ENCODE results near the gene PTPRE.

The PTPRE gene

DNA sequence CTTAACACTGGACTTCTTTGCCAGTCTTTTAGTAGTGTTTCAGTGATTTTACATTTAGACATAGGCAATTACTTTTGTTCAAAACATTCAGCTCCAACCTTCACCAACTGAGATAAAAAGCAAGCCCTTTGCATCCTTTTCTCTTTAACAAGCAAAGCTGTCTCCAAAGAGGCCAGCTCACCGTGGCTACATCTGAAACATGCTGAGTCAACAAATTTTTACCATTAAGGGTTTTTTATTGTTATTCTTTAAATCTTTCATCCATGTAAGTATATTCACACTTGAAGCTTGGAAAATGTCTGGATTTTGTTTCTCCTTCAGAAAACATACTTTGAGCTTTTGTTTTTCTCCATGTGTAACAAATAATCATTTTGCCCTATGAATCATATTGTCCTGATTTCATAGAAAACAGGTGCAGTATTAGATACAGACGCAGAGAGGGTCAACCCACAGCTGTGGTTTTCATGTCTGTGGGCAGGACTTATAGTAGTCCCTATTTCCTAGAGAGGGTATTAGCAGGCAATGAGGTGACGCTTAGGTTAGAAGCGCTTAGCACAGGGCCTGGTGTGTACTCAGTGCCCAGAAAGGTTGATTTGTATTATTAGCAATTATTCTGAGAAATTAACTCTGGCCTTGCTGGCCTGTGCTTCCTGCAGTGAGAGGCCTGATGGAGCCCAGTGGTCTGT, 119.9 kb downstream of the PTPRE start:
- DNase-seq (ENCODE audit: low read depth in 2 of 2) = no peak

- DNase-seq (ENCODE audit: low read depth in 2 of 2) = no peak
Measured at GRCh38 chr10:128027306-128027705, 120.4 kb downstream of the PTPRE start.

GRCh38 chr10:128027822-128028507, 121.1 kb downstream of the PTPRE start:
- no peak for DNase-seq (ENCODE audit: low read depth in 2 of 2)

DNA sequence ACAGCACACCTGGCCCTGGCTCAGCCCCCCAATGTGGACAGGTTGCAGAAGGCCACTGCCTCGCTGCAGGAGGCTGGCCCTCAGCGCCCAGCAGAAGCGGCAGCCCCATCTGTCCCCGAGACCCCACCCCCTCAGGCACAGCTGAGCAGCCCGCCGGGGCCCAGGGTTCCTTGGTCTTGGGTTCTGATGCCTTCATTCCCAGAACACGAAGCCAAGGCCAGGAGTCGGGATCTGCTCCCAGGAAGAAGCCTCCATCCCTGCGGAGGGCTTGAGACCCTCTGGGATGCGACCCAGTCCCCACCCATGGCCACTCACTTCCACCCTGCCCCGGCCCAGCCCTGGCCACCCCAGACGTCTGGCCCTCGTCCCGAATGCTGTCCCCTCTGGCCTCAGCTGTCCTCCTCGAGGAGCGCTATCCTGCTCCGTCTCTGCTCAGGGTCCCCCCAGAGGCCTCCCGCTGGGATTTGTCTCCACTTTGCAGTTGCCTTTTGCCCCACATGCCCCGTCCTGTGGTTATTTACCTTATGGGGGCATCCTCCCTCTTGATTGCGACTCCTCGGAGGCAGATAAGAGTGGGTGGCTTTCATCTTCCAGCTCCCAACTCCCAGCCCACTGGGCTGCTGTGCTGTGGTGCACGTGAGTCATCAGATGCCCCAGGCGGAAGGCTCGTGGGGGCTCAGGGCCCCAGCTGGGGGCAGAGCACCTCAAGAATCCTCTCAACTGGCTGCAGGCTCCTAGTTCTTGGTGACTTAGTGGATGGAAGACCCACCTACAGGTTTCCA, 121.8 kb downstream of the PTPRE start:
- DNase-seq (ENCODE audit: low read depth in 2 of 2) = no peak

GRCh38 chr10:128029290-128029651, 122.4 kb downstream of the PTPRE start:
- no peak for DNase-seq (ENCODE audit: low read depth in 2 of 2)

- no peak for DNase-seq (ENCODE audit: low read depth in 2 of 2)
Measured at GRCh38 chr10:128029731-128030369, 122.9 kb downstream of the PTPRE start.

DNA sequence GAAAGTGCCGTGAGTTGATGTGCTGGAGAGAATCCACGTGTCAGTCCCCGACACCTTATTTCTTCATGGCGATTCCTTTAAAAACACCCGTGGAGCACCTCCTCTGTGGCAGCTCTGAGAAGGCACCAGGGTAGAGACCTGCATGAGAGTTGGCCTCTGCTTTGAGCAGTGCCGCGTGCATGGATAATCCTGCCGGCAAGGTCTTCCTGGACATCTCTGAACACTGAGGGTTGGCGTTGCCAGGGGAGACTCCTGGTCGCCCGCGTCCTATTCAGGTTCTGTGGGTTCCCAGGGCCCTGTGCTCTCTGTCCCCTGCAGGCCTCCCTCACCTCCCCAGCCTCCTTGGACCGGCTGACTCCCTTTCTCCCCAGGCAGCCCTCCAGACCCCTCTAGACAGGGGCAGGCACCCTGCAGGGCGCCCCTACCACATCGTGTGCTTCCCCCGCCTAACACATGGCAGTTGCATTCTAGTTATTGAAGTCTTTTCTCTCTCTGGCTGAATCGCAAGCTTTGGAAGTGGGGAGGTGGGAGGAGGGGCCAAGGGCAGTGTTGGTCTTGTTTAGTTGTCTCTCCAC, 123.7 kb downstream of the PTPRE start:
- no peak for DNase-seq (ENCODE audit: low read depth in 2 of 2)

GRCh38 chr10:128031216-128031615, 124.3 kb downstream of the PTPRE start:
- no peak for DNase-seq (ENCODE audit: low read depth in 2 of 2)

- no peak for DNase-seq (ENCODE audit: low read depth in 2 of 2)
Measured at GRCh38 chr10:128032466-128032865, 125.6 kb downstream of the PTPRE start.

DNA sequence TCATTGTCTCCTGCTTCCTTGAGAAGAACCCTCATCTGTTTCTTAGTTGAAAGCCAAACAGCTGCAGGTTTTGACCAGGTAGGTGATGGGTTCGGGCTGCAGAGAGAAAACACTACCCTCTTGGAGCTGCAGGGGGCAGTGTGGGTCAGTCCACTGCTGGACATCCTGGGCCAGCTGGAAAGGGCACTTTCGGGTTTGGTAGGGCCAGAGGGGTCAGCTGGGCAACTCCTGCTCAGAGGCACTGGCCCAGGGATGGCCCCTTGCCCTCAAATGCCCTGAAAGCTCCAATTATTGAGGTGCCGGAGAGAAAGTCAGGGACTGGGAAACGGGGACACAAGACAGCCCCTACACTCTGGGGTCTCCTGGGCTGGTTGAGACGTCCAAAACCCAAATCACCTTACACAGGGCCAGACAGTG, 128.7 kb downstream of the PTPRE start:
- DNase-seq (ENCODE audit: low read depth in 2 of 2) = peak; percentile 20 to 48

DNA sequence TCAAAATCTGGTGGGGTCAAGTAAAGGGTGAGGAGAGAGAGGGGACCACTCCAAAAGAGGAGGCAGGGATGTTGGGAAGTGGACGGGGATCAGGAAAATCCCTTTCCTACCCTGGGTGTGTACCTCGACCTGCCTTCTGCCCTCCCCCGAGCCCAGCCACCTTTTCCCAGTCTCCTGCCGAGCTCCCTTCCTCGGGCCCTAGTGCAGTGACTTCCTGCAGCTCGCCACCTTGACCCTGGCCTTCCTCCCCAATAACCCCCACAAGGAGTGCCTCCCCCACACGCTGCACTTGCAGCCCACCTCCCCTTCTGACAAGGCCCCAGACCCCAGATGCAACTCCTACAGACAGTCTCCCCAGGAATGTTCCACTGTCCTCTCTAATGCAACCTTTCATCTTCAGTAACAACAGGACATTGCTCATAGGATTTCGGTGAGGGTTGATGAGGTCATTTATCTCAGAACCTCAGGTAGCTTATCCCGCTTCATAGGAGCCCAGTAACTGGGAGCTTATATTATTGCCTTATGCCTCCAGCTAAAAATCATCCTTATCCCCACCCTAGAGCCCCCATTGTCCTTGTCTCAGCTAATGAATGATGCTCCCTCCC, 129.2 kb downstream of the PTPRE start:
- DNase-seq (ENCODE audit: low read depth in 2 of 2) = no peak

GRCh38 chr10:128036746-128037543, 130.0 kb downstream of the PTPRE start:
- DNase-seq (ENCODE audit: low read depth in 2 of 2) = no peak

DNA sequence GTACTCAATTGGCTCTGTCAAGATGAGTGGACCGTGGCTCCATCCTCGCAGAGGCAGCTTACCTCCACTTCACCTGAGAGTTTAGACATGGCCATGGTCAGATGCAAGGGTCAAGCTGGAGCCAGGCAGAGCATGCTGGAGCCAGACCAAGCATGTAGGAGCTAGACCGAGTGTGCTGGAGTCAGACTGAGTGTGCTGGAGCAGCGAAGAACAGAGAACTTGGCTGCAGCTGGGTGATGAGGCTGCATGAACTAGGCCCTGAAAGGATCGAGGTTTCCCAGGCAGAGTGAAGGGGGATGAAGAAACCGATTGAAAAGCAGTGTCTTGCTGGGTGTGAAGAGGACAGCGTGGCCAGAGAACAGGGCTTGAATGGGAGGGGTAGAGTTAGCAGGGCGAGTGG, 133.2 kb downstream of the PTPRE start:
- no peak for DNase-seq (ENCODE audit: low read depth in 2 of 2)

GRCh38 chr10:128040681-128041080, 133.8 kb downstream of the PTPRE start:
- DNase-seq (ENCODE audit: low read depth in 2 of 2) = no peak

DNA sequence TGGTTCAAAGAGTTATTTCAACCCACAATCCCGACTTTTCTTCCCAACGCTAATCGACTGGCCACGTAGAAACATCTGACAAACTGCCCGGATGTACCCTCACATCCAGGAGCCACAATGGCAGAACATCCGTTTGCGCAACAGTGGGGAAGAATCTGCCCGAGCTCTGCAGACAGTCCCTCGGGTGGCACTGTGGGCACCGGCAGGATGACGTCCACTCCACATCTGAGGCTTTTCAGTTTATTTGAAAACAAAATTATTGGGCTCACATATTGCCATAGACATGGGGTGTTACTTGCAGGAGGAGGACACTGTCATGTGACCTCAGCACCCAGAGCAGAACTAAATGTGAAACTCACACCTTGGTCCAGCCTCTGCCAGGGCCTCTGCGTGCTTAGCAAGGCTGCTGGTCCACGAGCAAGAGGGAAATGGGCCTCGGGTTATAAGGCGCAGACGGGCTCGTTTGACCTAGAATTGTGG, 135.3 kb downstream of the PTPRE start:
- DNase-seq (ENCODE audit: low read depth in 2 of 2) = no peak

GRCh38 chr10:128043259-128044045, 136.5 kb downstream of the PTPRE start:
- no peak for DNase-seq (ENCODE audit: low read depth in 2 of 2)

- DNase-seq (ENCODE audit: low read depth in 2 of 2) = no peak
Measured at GRCh38 chr10:128044186-128044585, 137.3 kb downstream of the PTPRE start.

DNA sequence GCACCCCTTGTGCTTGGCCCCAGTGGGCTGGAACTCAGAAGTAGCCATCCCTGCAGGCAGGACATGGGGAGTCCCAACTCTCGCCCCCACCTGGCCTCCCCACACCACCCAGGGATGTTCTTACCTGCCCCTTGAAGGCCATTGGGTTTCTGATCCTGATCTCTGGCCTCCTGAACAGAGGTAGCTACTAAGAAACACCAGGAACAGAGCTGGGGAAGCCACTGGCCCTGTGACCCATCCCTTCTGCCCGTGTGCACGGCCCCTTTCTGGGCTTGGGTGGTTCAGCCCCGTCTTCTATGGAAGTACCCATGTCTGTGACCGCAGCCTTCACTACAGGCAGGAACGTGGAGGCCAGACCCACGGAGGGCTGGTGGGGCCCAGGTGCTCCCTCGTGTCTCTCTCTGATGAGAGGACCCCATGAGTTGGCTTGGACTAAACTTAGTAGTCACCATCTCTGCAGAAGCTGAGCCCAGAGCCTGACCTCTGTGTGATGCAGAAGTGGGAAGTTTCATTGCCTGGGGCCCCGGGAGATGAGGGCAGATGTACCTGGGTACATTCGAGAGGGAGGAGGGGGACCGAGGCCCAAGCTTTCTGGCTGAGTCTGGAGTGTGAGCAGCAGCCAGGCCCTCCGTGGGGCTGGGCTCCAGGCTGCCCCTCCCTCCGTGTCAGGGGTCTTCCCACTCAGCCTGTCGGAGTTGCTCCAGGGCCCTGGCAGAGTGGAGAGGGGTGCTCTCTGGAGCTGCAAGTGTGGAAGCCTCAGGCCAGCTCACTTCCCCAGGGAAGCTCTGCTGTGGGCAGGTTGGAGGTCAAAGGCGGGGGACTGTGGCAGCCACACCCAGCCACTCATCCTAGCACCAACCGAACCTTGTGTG, 138.3 kb downstream of the PTPRE start:
- DNase-seq (ENCODE audit: low read depth in 2 of 2) = no peak

DNA sequence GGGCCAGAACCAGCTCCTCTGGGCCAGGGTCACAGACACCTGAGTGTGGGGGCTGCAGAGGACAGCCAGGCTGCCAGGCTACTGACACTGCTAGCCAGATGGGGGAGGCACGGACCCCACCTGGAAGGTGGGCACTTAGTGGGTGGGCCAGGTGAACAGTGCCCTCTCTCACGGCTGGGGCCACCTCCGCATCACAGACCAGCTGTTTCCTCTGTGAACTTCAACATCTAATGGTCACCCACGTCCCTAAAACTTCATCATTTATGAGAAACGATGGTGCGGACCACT, 138.9 kb downstream of the PTPRE start:
- DNase-seq (ENCODE audit: low read depth in 2 of 2) = no peak
